Keratinocyte (primary cell): ENCODE data around the gene OBSL1. TPM values are rescaled to one million over a fixed set of nuclear protein-coding genes. Genes with fewer than 3 reads are reported as not detected.

Source experiments
- DNase-seq: peaks from one replicate; pipeline ENCODE4 v3.0.0-alpha.2; 2011; ENCODE audit warnings: low read depth, missing footprints, low spot score
- FAIRE-seq: peaks from 2 replicates; lab custom pipeline; 2011; peaks lifted over from hg19 to GRCh38; lab: Jason Lieb, UNC
- H2AFZ ChIP-seq: 2 replicates; pipeline ENCODE4 v1.6.0; 2012; ENCODE audit warnings: low read length, control low read depth, inconsistent platforms; ENCODE audit not compliant: control insufficient read depth
- H3K27ac ChIP-seq: 2 replicates; pipeline ENCODE4 v1.5.1; 2011; ENCODE audit warnings: low read length; ENCODE audit not compliant: control insufficient read depth, insufficient read depth
- H3K27me3 ChIP-seq: 3 replicates; pipeline ENCODE4 v1.6.0; 2011; ENCODE audit warnings: low read length; ENCODE audit not compliant: control insufficient read depth, insufficient read depth; ENCODE audit errors: extremely low read depth
- H3K36me3 ChIP-seq, 2 experiments: 2 replicates in 1 of 2; 3 replicates in 1 of 2; pipeline ENCODE4 v1.5.1; 2011; ENCODE audit warnings: low read length in 2 of 2, mild to moderate bottlenecking in 1 of 2; ENCODE audit not compliant: control insufficient read depth in 2 of 2, insufficient read depth in 2 of 2; ENCODE audit errors: extremely low read depth in 1 of 2
- H3K4me1 ChIP-seq: 3 replicates; pipeline ENCODE4 v1.5.1; 2011; ENCODE audit warnings: low read length; ENCODE audit not compliant: control insufficient read depth, insufficient read depth; ENCODE audit errors: extremely low read depth
- H3K4me2 ChIP-seq: 3 replicates; pipeline ENCODE4 v1.6.0; 2011; ENCODE audit warnings: low read depth, low read length; ENCODE audit not compliant: control insufficient read depth, insufficient read depth; ENCODE audit errors: extremely low read depth
- H3K4me3 ChIP-seq, 3 experiments: fragments of 200-600 bp in 1 of 3; sonication (generic) in 1 of 3; 2 replicates in 2 of 3; 3 replicates in 1 of 3; pipeline ENCODE4 v1.5.1; 2011 to 2016; ENCODE audit warnings: low read length in 3 of 3, mild to moderate bottlenecking in 3 of 3, control low read depth in 2 of 3, inconsistent platforms in 1 of 3, low read depth in 1 of 3, mixed read lengths in 1 of 3, mixed run types in 1 of 3, moderate library complexity in 1 of 3; ENCODE audit not compliant: control insufficient read depth in 2 of 3, insufficient read depth in 2 of 3; ENCODE audit errors: extremely low read depth in 1 of 3
- H3K79me2 ChIP-seq: 2 replicates; pipeline ENCODE4 v1.6.0; 2012; ENCODE audit warnings: low read length; ENCODE audit not compliant: control insufficient read depth, insufficient read depth
- H3K9ac ChIP-seq: 3 replicates; pipeline ENCODE4 v1.6.0; 2011; ENCODE audit warnings: low read length; ENCODE audit not compliant: control insufficient read depth, insufficient read depth; ENCODE audit errors: extremely low read depth
- H3K9me1 ChIP-seq: 3 replicates; pipeline ENCODE4 v1.6.0; 2011; ENCODE audit warnings: low read length; ENCODE audit not compliant: control insufficient read depth, insufficient read depth; ENCODE audit errors: extremely low read depth
- H3K9me3 ChIP-seq: 2 replicates; pipeline ENCODE4 v1.5.1; 2012; ENCODE audit warnings: low read depth, low read length; ENCODE audit not compliant: control insufficient read depth
- H4K20me1 ChIP-seq: 3 replicates; pipeline ENCODE4 v1.6.0; 2011; ENCODE audit warnings: low read length; ENCODE audit not compliant: control insufficient read depth, insufficient read depth; ENCODE audit errors: extremely low read depth
- CTCF ChIP-seq, 3 experiments: IDR thresholded peaks in 1 of 3; conservative IDR thresholded peaks in 1 of 3; optimal IDR thresholded peaks in 1 of 3; 2 replicates in 2 of 3; 3 replicates in 1 of 3; pipeline versions ENCODE3 to v1.5.1; 2011; ENCODE audit warnings: low read length in 3 of 3, mild to moderate bottlenecking in 3 of 3, moderate library complexity in 2 of 3, control low read depth in 1 of 3, inconsistent platforms in 1 of 3; ENCODE audit not compliant: insufficient read depth in 2 of 3; ENCODE audit errors: extremely low read depth in 1 of 3
- EZH2 ChIP-seq: IDR thresholded peaks from one replicate; pipeline ENCODE4 v1.6.1; 2012; ENCODE audit warnings: inconsistent platforms, mild to moderate bottlenecking, low read length, moderate library complexity
- dilution Hi-C: fragments of 300-500 bp; cut with MboI; formaldehyde crosslinking; loops from one replicate; pipeline ENCODE4 v1.7.0; 2020; ENCODE audit warnings: low sequenced_read_pairs; ENCODE audit not compliant: extremely low pct_ligation_motif_present
- polyA plus RNA-seq, 5 experiments: library from polyadenylated mRNA; depleted of rRNA in 3 of 5; stranded (reverse) in 3 of 5; stranded (forward) in 1 of 5; unstranded in 1 of 5; fragments of >200 nt; gene quantifications; 1 replicate in 1 of 5; 2 replicates in 3 of 5; 3 replicates in 1 of 5; pipeline versions ENCODE4 v1.2.1 to v1.2.3, GENCODE V29; 2011 to 2012; ENCODE audit warnings: missing spikeins in 2 of 5, low read depth in 1 of 5, low replicate concordance in 1 of 5
- small RNA-seq, 3 experiments: library from RNA; depleted of rRNA; stranded (forward); fragments of <200 nt; gene quantifications; one replicate each; pipeline ENCODE3, GENCODE V24; 2012; ENCODE audit warnings: low read depth in 3 of 3, low replicate concordance in 1 of 3; ENCODE audit not compliant: insufficient read length in 3 of 3

OBSL1 gene
- polyA plus RNA-seq, 1 donor (not counting 4 experiments of a cell fraction or from before 2014, with no cell fraction given), result 9.3 TPM

GRCh38 chr2:219502618-219503017, 68.7 kb downstream of the OBSL1 start:
- H3K4me3 ChIP-seq, result no peak overlapping the region
- no peaks in the 10 kb centered on the region for H3K9me1 ChIP-seq
- TF ChIP-seq EZH2, result no peak
- no peak for TF ChIP-seq CTCF (optimal IDR thresholded peaks at IDR 0.05 in 1 of 3, IDR thresholded peaks at IDR 0.05 in 1 of 3, conservative IDR thresholded peaks at IDR 0.05 in 1 of 3; ENCODE audit: extremely low read depth in 1 of 3, insufficient read depth in 2 of 3, low read length in 3 of 3)
- no peak overlapping the region for H2AFZ ChIP-seq
- dilution Hi-C loops, result no loop called here
- H3K4me1 ChIP-seq, result peaks cover 15% of the 10 kb centered on the region
- H3K9me3 ChIP-seq, result no peaks in the 10 kb centered on the region
- FAIRE-seq, result no peak
- H3K27me3 ChIP-seq, result peaks cover 9% of the 10 kb centered on the region
- H4K20me1 ChIP-seq, result no peaks in the 10 kb centered on the region
- H3K36me3 ChIP-seq, result peaks cover 9 to 12% of the 10 kb centered on the region in 2 experiments
- H3K9ac ChIP-seq, result no peak overlapping the region
- H3K27ac ChIP-seq, result no peak overlapping the region
- no peak overlapping the region for H3K4me2 ChIP-seq
- peaks cover 7% of the 10 kb centered on the region for H3K79me2 ChIP-seq
- DNase-seq, result no peak

GRCh38 chr2:219501849-219502248, 69.5 kb downstream of the OBSL1 start:
- no peak overlapping the region for H3K4me2 ChIP-seq
- H2AFZ ChIP-seq, result no peak overlapping the region
- H3K9ac ChIP-seq, result no peak overlapping the region
- no peaks in the 10 kb centered on the region for H4K20me1 ChIP-seq
- H3K36me3 ChIP-seq, result peaks cover 9 to 12% of the 10 kb centered on the region in 2 experiments
- no peak for FAIRE-seq
- H3K9me3 ChIP-seq, result no peaks in the 10 kb centered on the region
- no peak for TF ChIP-seq EZH2
- TF ChIP-seq CTCF (optimal IDR thresholded peaks at IDR 0.05 in 1 of 3, IDR thresholded peaks at IDR 0.05 in 1 of 3, conservative IDR thresholded peaks at IDR 0.05 in 1 of 3; ENCODE audit: extremely low read depth in 1 of 3, insufficient read depth in 2 of 3, low read length in 3 of 3), result no peak
- peaks cover 15% of the 10 kb centered on the region for H3K4me1 ChIP-seq
- no peak overlapping the region for H3K4me3 ChIP-seq
- peaks cover 7% of the 10 kb centered on the region for H3K79me2 ChIP-seq
- no peaks in the 10 kb centered on the region for H3K9me1 ChIP-seq
- H3K27me3 ChIP-seq, result peaks cover 16% of the 10 kb centered on the region
- no peak overlapping the region for H3K27ac ChIP-seq
- dilution Hi-C loops, result no loop called here
- no peak for DNase-seq

Small RNA genes within 50 kb of the gene (small RNA-seq; reads per million reads assigned to genes)
- gene MIR3132 (0 reads per million in 3 experiments), gene RN7SKP213 (0 reads per million in 3 experiments)

Other genes starting within 250 kb of the OBSL1 start
- not detected in 3 replicates for gene RESP18, start 238.8 kb downstream of the OBSL1 start, polyA plus RNA-seq
- 34.1 to 61.3 TPM (median 41.6 TPM) in 3 replicates for gene DNPEP, start 183.6 kb downstream of the OBSL1 start, polyA plus RNA-seq
- gene DES, start 153.2 kb downstream of the OBSL1 start, polyA plus RNA-seq, result not detected in 3 replicates
- 18.8 to 36.1 TPM (median 19.0 TPM) in 3 replicates for gene SPEG, start 136.7 kb downstream of the OBSL1 start, polyA plus RNA-seq
- gene GMPPA, start 72.6 kb downstream of the OBSL1 start, polyA plus RNA-seq, result 50.6 to 63.4 TPM (median 57.6 TPM) in 3 replicates
- gene ASIC4, start 57.1 kb downstream of the OBSL1 start, polyA plus RNA-seq, result not detected in 3 replicates
- gene CHPF, start 27.7 kb downstream of the OBSL1 start, polyA plus RNA-seq, result 24.4 to 63.7 TPM (median 50.9 TPM) in 3 replicates
- 0.81 to 1.5 TPM (median 0.82 TPM) in 3 replicates for gene TMEM198, start 27.5 kb downstream of the OBSL1 start, polyA plus RNA-seq
- 0.18 to 0.79 TPM (median 0.20 TPM) in 3 replicates for gene INHA, start 771 bp upstream of the OBSL1 start, polyA plus RNA-seq
- gene STK11IP, start 26.3 kb upstream of the OBSL1 start, polyA plus RNA-seq, result 10.0 to 13.5 TPM (median 13.4 TPM) in 3 replicates
- gene SLC4A3, start 56.1 kb upstream of the OBSL1 start, polyA plus RNA-seq, result 6.2 to 11.4 TPM (median 9.6 TPM) in 3 replicates